Measurements from ENCODE around the gene GP5.

Gene GP5

GRCh38 chr3:194376241-194376560, 22.9 kb downstream of the GP5 start:
- no peak for DNase-seq (ENCODE audit: low read depth)

GRCh38 chr3:194375473-194376240, 23.4 kb downstream of the GP5 start:
- no peak for DNase-seq (ENCODE audit: low read depth)

GRCh38 chr3:194374935-194375334, 24.1 kb downstream of the GP5 start:
- no peak for DNase-seq (ENCODE audit: low read depth)

- DNase-seq (ENCODE audit: low read depth) = no peak
Observed at GRCh38 chr3:194373899-194374298, 25.2 kb downstream of the GP5 start.

- no peak for DNase-seq (ENCODE audit: low read depth)
Observed at GRCh38 chr3:194373028-194373427, 26.0 kb downstream of the GP5 start.

GRCh38 chr3:194370753-194371152, 28.3 kb downstream of the GP5 start:
- DNase-seq (ENCODE audit: low read depth) = no peak

GRCh38 chr3:194369522-194370279, 29.4 kb downstream of the GP5 start, which contains the start of gene LRRC15:
Gene LRRC15, minus strand, starts transcription at chr3:194369743. Its CDS starts 8,700 bp downstream, at chr3:194361043.
- DNase-seq (ENCODE audit: low read depth) = no peak

- no peak for DNase-seq (ENCODE audit: low read depth)
Observed at GRCh38 chr3:194368918-194369317, 30.1 kb downstream of the GP5 start.

- no peak for DNase-seq (ENCODE audit: low read depth)
Observed at GRCh38 chr3:194367992-194368841, 30.8 kb downstream of the GP5 start.

GRCh38 chr3:194365978-194366490, 33.0 kb downstream of the GP5 start:
- DNase-seq (ENCODE audit: low read depth) = no peak

- DNase-seq (ENCODE audit: low read depth) = no peak
Observed at GRCh38 chr3:194365526-194365925, 33.5 kb downstream of the GP5 start.

- DNase-seq (ENCODE audit: low read depth) = no peak
Observed at GRCh38 chr3:194364652-194365434, 34.2 kb downstream of the GP5 start.

- no peak for DNase-seq (ENCODE audit: low read depth)
Observed at GRCh38 chr3:194364314-194364651, 34.8 kb downstream of the GP5 start.

- no peak for DNase-seq (ENCODE audit: low read depth)
Observed at GRCh38 chr3:194360568-194360967, 38.5 kb downstream of the GP5 start.

GRCh38 chr3:194357681-194358080, 41.4 kb downstream of the GP5 start:
- DNase-seq (ENCODE audit: low read depth) = no peak

- DNase-seq (ENCODE audit: low read depth) = no peak
Observed at GRCh38 chr3:194355379-194355778, 43.7 kb downstream of the GP5 start.

GRCh38 chr3:194354315-194354714, 44.8 kb downstream of the GP5 start:
- DNase-seq (ENCODE audit: low read depth) = no peak

- DNase-seq (ENCODE audit: low read depth) = no peak
Observed at GRCh38 chr3:194352667-194353246, 46.3 kb downstream of the GP5 start.

GRCh38 chr3:194351952-194352536, 47.0 kb downstream of the GP5 start:
- no peak for DNase-seq (ENCODE audit: low read depth)

GRCh38 chr3:194351080-194351672, 47.9 kb downstream of the GP5 start, which contains the start of gene CPN2:
Gene CPN2, minus strand, starts transcription at chr3:194351328. Its CDS starts 8,626 bp downstream, at chr3:194342702.
- DNase-seq (ENCODE audit: low read depth) = no peak
